HepG2 (cell line): ENCODE results near the gene ATP2A3. TPM values are rescaled to one million over a fixed set of nuclear protein-coding genes. Genes with fewer than 3 reads are reported as not detected.

ENCODE experiments used
- ATAC-seq: fragments of 200-7000 bp; cut with Tn5 transposase; 3 replicates; pipeline ENCODE4 v1.9.1; 2020; ENCODE audit warnings: mild to moderate bottlenecking, moderate library complexity
- BruUV-seq: library from RNA; stranded (reverse); fragments of 400-500 nt; replicated peaks from 2 replicates; lab custom pipeline; 2021; lab: Mats Ljungman, UMichigan
- CTCF ChIA-PET: fragments of 300-600 bp; formaldehyde crosslinking; extraction: SDS; loops from one replicate; lab custom pipeline; 2021; ENCODE audit warnings: low total read pairs, inconsistent platforms, low intra/inter-chr PET ratio; lab: Yijun Ruan, JAX
- POLR2A ChIA-PET: fragments of 350-600 bp; sonication (Branson Sonifier 250); formaldehyde crosslinking; loops from one replicate; lab custom pipeline; 2020; ENCODE audit warnings: antibody characterized with exemption, inconsistent platforms; lab: Yijun Ruan, JAX
- DNase-seq: peaks from one replicate; pipeline ENCODE4 v3.0.0-alpha.2; 2015; ENCODE audit warnings: low spot score
- FAIRE-seq: peaks from 3 replicates; lab custom pipeline; 2011; peaks lifted over from hg19 to GRCh38; lab: Jason Lieb, UNC
- H2AFZ ChIP-seq: one replicate; pipeline ENCODE4 v1.6.1; 2011; ENCODE audit warnings: low read length, inconsistent platforms
- H3K27ac ChIP-seq: fragments of 300-600 bp; 3 replicates; pipeline ENCODE4 v1.8.0; 2011; ENCODE audit warnings: mixed run types, mild to moderate bottlenecking, mixed read lengths, low read length, inconsistent platforms; ENCODE audit not compliant: insufficient read depth; ENCODE audit errors: extremely low read length
- H3K27me3 ChIP-seq, 2 experiments: fragments of 200-600 bp in 1 of 2; 2 replicates in 1 of 2; 3 replicates in 1 of 2; pipeline versions ENCODE4 v1.6.0 to v1.8.0; 2011; ENCODE audit warnings: low read length in 2 of 2, mild to moderate bottlenecking in 2 of 2, moderate library complexity in 2 of 2, inconsistent platforms in 1 of 2; ENCODE audit not compliant: insufficient read depth in 2 of 2, control insufficient read depth in 1 of 2
- H3K36me3 ChIP-seq, 2 experiments: fragments of 200-600 bp in 1 of 2; replicated peaks in 1 of 2; 2 replicates in 1 of 2; 3 replicates in 1 of 2; pipeline versions ENCODE4 v1.5.1 to v1.8.0; 2011; ENCODE audit warnings: low read length in 2 of 2, inconsistent platforms in 1 of 2; ENCODE audit not compliant: insufficient read depth in 2 of 2, control insufficient read depth in 1 of 2
- H3K4me1 ChIP-seq: 2 replicates; pipeline ENCODE4 v1.5.1; 2012; ENCODE audit warnings: low read length, inconsistent platforms; ENCODE audit not compliant: insufficient read depth
- H3K4me2 ChIP-seq: 2 replicates; pipeline ENCODE4 v1.6.0; 2011; ENCODE audit warnings: low read depth, low read length, inconsistent platforms
- H3K4me3 ChIP-seq, 3 experiments: fragments of 200-600 bp in 1 of 3; sonication (generic), shearing (Covaris generic) in 1 of 3; replicated peaks in 1 of 3; 2 replicates each; pipeline ENCODE4 v1.5.1; 2011 to 2016; ENCODE audit warnings: low read length in 3 of 3, inconsistent platforms in 2 of 3, low read depth in 2 of 3, mild to moderate bottlenecking in 2 of 3, control low read depth in 1 of 3, mixed read lengths in 1 of 3; ENCODE audit not compliant: insufficient read depth in 1 of 3
- H3K79me2 ChIP-seq: one replicate; pipeline ENCODE4 v1.6.1; 2011; ENCODE audit warnings: low read length, inconsistent platforms; ENCODE audit not compliant: insufficient read depth
- H3K9ac ChIP-seq: 2 replicates; pipeline ENCODE4 v1.6.0; 2011; ENCODE audit warnings: mild to moderate bottlenecking, low read depth, low read length, inconsistent platforms; ENCODE audit not compliant: insufficient read depth
- H3K9me3 ChIP-seq: 2 replicates; pipeline ENCODE4 v1.5.1; 2012; ENCODE audit warnings: mild to moderate bottlenecking, low read length
- H4K20me1 ChIP-seq: 2 replicates; pipeline ENCODE4 v1.6.0; 2011; ENCODE audit warnings: inconsistent platforms, mild to moderate bottlenecking, low read length, moderate library complexity; ENCODE audit not compliant: insufficient read depth
- CHCHD3 ChIP-seq: sonication (generic); formaldehyde crosslinking; IDR thresholded peaks from 2 replicates; pipeline ENCODE4 v1.8.0; 2022; ENCODE audit warnings: mild to moderate bottlenecking, missing genetic modification reagents, moderate library complexity
- FOXP1 ChIP-seq, 2 experiments: fragments of 450-650 bp in 1 of 2; IDR thresholded peaks; 2 replicates each; pipeline ENCODE4 v1.6.1; 2017 to 2018; ENCODE audit warnings: antibody characterized with exemption in 1 of 2
- ISX ChIP-seq: sonication (generic); formaldehyde crosslinking; conservative IDR thresholded peaks from 2 replicates; pipeline ENCODE4 v1.5.0; 2020; ENCODE audit warnings: missing genetic modification reagents
- KDM1A ChIP-seq: IDR thresholded peaks from 2 replicates; pipeline ENCODE4 v1.6.1; 2016; ENCODE audit warnings: missing compliant biosample characterization
- NKX3-1 ChIP-seq: sonication (generic); formaldehyde crosslinking; IDR thresholded peaks from 2 replicates; pipeline ENCODE4 v1.5.0; 2020; ENCODE audit warnings: missing genetic modification reagents
- POGZ ChIP-seq: sonication (generic); formaldehyde crosslinking; IDR thresholded peaks from 2 replicates; pipeline ENCODE4 v1.4.0; 2020; ENCODE audit warnings: mild to moderate bottlenecking, missing genetic modification reagents
- SIX1 ChIP-seq: sonication (generic); formaldehyde crosslinking; IDR thresholded peaks from 2 replicates; pipeline ENCODE4 v1.4.0; 2020; ENCODE audit warnings: missing genetic modification reagents, borderline replicate concordance
- YEATS2 ChIP-seq: sonication (generic); formaldehyde crosslinking; IDR thresholded peaks from 2 replicates; pipeline ENCODE4 v1.4.0; 2020; ENCODE audit warnings: missing genetic modification reagents, borderline replicate concordance
- YEATS4 ChIP-seq: sonication (generic); formaldehyde crosslinking; IDR thresholded peaks from 2 replicates; pipeline ENCODE4 v1.4.0; 2020; ENCODE audit warnings: missing genetic modification reagents, borderline replicate concordance
- ZFX ChIP-seq: sonication (generic); formaldehyde crosslinking; IDR thresholded peaks from 2 replicates; pipeline ENCODE4 v1.4.0; 2020; ENCODE audit warnings: mild to moderate bottlenecking, low read depth, missing genetic modification reagents, moderate library complexity
- ZNF607 ChIP-seq: sonication (generic); formaldehyde crosslinking; IDR thresholded peaks from 2 replicates; pipeline ENCODE4 v1.5.1; 2020; ENCODE audit warnings: missing genetic modification reagents, mild to moderate bottlenecking, borderline replicate concordance
- WGBS: methylation state at CpG from one replicate; pipeline ENCODE4 v1.1.6; 2017; ENCODE audit warnings: low lambda C conversion rate; 5-methylcytosine and 5-hydroxymethylcytosine counted together
- in situ Hi-C: cut with HindIII; loops from 2 replicates; pipeline ENCODE4 v1.10.0; 2017; ENCODE audit warnings: low pct_unique_long_range_greater_than_20kb; ENCODE audit not compliant: extremely low pct_ligation_motif_present
- intact Hi-C: fragments of 100-400 bp; cut with micrococcal nuclease; formaldehyde crosslinking; loops from one replicate; pipeline ENCODE4 v1.10.0; 2022; ENCODE audit not compliant: unreplicated experiment
- polyA plus RNA-seq, 8 experiments: library from polyadenylated mRNA; depleted of rRNA in 3 of 8; stranded (reverse) in 7 of 8; unstranded in 1 of 8; fragments of >200 nt; fragmentation: Illumina TruSeq in 4 of 8; extraction: Trizol in 4 of 8; gene quantifications; 2 replicates each; pipeline versions ENCODE4 v1.2.1 to v1.2.3, GENCODE V29; 2011 to 2016; ENCODE audit warnings: low read depth in 4 of 8, missing spikeins in 1 of 8, mixed read lengths in 1 of 8; ENCODE audit not compliant: insufficient read depth in 1 of 8
- total RNA-seq, 5 experiments: library from RNA; depleted of rRNA; stranded (reverse); fragments of >200 nt; fragmentation: Illumina TruSeq; extraction: Trizol; gene quantifications; 2 replicates each; pipeline ENCODE4 v1.2.3, GENCODE V29; 2016; ENCODE audit warnings: low read depth in 1 of 5
- TF ChIP-seq, protein P1 (sequence below): sonication (generic); formaldehyde crosslinking; IDR thresholded peaks from 2 replicates; pipeline ENCODE4 v1.5.1; 2020; ENCODE audit warnings: missing genetic modification reagents, mild to moderate bottlenecking, borderline replicate concordance
- TF ChIP-seq, protein P2 (sequence below): IDR thresholded peaks from 2 replicates; pipeline ENCODE4 v1.6.1; 2016
- TF ChIP-seq, protein P3 (sequence below): IDR thresholded peaks from 2 replicates; pipeline ENCODE4 v1.6.1; 2016; ENCODE audit warnings: missing biosample characterization, missing genetic modification reagents, low read depth
- TF ChIP-seq, protein P4 (sequence below): sonication (generic); formaldehyde crosslinking; IDR thresholded peaks from 2 replicates; pipeline ENCODE4 v1.9.0; 2021; ENCODE audit warnings: missing genetic modification reagents, mild to moderate bottlenecking, borderline replicate concordance

ATP2A3 gene
- total and polyA plus RNA-seq, 2 of the 13 experiments (the other 11 are each of a cell fraction or from before 2014, with no cell fraction given): 0.07 TPM; not detected in 1

DNA sequence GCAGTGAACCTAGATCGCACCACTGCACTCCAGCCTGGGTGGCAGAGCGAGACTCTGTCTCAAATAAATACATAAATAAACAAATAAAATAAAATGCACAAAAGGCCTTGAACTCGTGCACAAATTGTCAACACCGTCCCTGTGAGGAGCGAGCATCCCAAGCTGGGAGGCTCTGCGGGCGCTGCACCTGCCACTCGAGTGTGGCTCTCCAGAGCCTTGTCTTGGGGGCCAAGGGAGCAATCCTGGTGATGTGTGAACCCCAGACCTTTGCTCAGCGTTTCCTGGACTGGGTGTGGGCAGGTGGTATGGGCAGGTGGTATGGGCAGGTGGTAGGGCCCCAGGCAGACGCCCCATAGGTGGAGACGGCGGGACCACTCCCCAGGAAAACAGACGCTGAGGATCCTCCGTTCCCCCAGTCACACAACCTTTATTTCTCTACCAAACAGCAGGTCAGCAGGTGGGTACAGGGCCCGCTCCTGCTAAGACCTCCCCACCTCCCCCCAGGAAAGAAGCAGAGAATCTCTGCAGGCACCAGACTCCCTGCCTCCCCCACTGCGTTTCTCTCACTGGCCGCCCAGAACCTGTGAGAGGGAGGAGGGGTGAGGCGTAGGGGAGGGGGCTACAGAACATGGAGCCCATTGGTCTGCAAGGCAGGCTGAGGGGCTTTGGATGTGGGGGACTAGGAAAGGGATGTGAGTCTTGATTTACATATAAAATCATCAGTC, 40.6 kb downstream of the ATP2A3 start:
- CTCF ChIA-PET: no interaction called here
- Histone ChIP-seq H3K9me3 (no peaks in the 10 kb centered on the region), H3K9ac (no peak overlapping the region), H3K4me3 (no peak overlapping the region), H3K36me3 (no peaks in the 10 kb centered on the region), H4K20me1 (no peaks in the 10 kb centered on the region), H3K4me2 (no peak overlapping the region), H3K4me1 (peaks cover 29% of the 10 kb centered on the region), H2AFZ (no peak overlapping the region), H3K27ac (no peak overlapping the region), H3K27me3 (peaks cover 17 to 72% of the 10 kb centered on the region in 2 experiments), H3K79me2 (no peaks in the 10 kb centered on the region)
- POLR2A ChIA-PET: no interaction called here
- no peak for TF ChIP-seq YEATS2 (CRISPR knock-in tag)
- TF ChIP-seq, protein P1, sequence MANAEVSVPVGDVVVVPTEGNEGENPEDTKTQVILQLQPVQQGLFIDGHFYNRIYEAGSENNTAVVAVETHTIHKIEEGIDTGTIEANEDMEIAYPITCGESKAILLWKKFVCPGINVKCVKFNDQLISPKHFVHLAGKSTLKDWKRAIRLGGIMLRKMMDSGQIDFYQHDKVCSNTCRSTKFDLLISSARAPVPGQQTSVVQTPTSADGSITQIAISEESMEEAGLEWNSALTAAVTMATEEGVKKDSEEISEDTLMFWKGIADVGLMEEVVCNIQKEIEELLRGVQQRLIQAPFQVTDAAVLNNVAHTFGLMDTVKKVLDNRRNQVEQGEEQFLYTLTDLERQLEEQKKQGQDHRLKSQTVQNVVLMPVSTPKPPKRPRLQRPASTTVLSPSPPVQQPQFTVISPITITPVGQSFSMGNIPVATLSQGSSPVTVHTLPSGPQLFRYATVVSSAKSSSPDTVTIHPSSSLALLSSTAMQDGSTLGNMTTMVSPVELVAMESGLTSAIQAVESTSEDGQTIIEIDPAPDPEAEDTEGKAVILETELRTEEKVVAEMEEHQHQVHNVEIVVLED (CRISPR knock-in tag): no peak
- TF ChIP-seq NKX3-1 (CRISPR knock-in tag): no peak
- no peak for TF ChIP-seq POGZ (CRISPR knock-in tag)
- no peak for TF ChIP-seq YEATS4 (CRISPR knock-in tag)
- TF ChIP-seq, protein P2, sequence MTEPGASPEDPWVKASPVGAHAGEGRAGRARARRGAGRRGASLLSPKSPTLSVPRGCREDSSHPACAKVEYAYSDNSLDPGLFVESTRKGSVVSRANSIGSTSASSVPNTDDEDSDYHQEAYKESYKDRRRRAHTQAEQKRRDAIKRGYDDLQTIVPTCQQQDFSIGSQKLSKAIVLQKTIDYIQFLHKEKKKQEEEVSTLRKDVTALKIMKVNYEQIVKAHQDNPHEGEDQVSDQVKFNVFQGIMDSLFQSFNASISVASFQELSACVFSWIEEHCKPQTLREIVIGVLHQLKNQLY: no peak
- no peak for TF ChIP-seq CHCHD3 (CRISPR knock-in tag)
- no peak for TF ChIP-seq ZNF607 (CRISPR knock-in tag)
- TF ChIP-seq FOXP1 (IDR thresholded peaks at IDR 0.05): no peak
- no peak for TF ChIP-seq FOXP1 (CRISPR knock-in tag; IDR thresholded peaks at IDR 0.05)
- TF ChIP-seq ISX (CRISPR knock-in tag): no peak
- TF ChIP-seq, protein P3, sequence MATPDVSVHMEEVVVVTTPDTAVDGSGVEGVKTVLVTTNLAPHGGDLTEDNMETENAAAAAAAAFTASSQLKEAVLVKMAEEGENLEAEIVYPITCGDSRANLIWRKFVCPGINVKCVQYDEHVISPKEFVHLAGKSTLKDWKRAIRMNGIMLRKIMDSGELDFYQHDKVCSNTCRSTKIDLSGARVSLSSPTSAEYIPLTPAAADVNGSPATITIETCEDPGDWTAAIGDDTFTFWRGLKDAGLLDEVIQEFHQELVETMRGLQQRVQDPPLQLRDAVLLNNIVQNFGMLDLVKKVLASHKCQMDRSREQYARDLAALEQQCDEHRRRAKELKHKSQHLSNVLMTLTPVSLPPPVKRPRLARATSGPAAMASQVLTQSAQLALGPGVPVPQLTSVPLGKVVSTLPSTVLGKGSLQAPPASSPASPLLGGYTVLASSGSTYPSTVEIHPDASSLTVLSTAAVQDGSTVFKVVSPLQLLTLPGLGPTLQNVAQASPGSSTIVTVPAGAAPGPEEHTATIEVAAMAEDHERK: no peak
- no peak for TF ChIP-seq KDM1A
- TF ChIP-seq, protein P4, sequence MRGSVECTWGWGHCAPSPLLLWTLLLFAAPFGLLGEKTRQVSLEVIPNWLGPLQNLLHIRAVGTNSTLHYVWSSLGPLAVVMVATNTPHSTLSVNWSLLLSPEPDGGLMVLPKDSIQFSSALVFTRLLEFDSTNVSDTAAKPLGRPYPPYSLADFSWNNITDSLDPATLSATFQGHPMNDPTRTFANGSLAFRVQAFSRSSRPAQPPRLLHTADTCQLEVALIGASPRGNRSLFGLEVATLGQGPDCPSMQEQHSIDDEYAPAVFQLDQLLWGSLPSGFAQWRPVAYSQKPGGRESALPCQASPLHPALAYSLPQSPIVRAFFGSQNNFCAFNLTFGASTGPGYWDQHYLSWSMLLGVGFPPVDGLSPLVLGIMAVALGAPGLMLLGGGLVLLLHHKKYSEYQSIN (CRISPR knock-in tag): no peak
- no peak for TF ChIP-seq ZFX (CRISPR knock-in tag)
- TF ChIP-seq SIX1: no peak
- intact Hi-C loops: no loop called here
- in situ Hi-C loops: no loop called here
- FAIRE-seq (no peak), DNase-seq (no peak), ATAC-seq (no peak)
- WGBS: 38% methylated on average over 11 of the region's 18 CpGs
- BruUV-seq: no TSS peak
